Ascending aorta (tissue), 2 donors: ENCODE measurements around the gene TMEM208. TPM values are rescaled to one million over a fixed set of nuclear protein-coding genes. Genes with fewer than 3 reads are reported as not detected.

Experiments used
- DNase-seq, 2 donors: peaks; one replicate each; pipeline ENCODE4 v3.0.0-alpha.2; 2019; ENCODE audit warnings: low spot score in 2 of 2
- H3K27ac ChIP-seq, 2 donors: fragments of 200-600 bp; sonication (generic); one replicate each; pipeline ENCODE4 v1.5.1; 2016 to 2017; ENCODE audit warnings: mild to moderate bottlenecking in 1 of 2
- H3K27me3 ChIP-seq: fragments of 200-600 bp; sonication (generic); one replicate; pipeline ENCODE4 v1.5.1; 2017
- H3K36me3 ChIP-seq, 2 donors: fragments of 200-600 bp; sonication (generic); one replicate each; pipeline ENCODE4 v1.5.1; 2016
- H3K4me1 ChIP-seq, 2 donors: fragments of 200-600 bp; sonication (generic); one replicate each; pipeline ENCODE4 v1.5.1; 2016 to 2017; ENCODE audit warnings: mild to moderate bottlenecking in 1 of 2
- H3K4me3 ChIP-seq, 2 donors: fragments of 200-600 bp; sonication (generic); one replicate each; pipeline ENCODE4 v1.5.1; 2016 to 2017; ENCODE audit warnings: mild to moderate bottlenecking in 1 of 2
- H3K9me3 ChIP-seq, 2 donors: fragments of 200-600 bp; sonication (generic); one replicate each; pipeline ENCODE4 v1.5.1; 2016
- CTCF ChIP-seq, 3 experiments: fragments of 200-600 bp in 2 of 3; fragments of 450-650 bp in 1 of 3; sonication (generic) in 2 of 3; IDR thresholded peaks; one replicate each; pipeline ENCODE4 v1.5.1; 2016 to 2019; ENCODE audit warnings: antibody characterized with exemption in 3 of 3, mild to moderate bottlenecking in 1 of 3, moderate library complexity in 1 of 3
- intact Hi-C: fragments of 100-400 bp; cut with DNase I; formaldehyde crosslinking; loops from one replicate; pipeline ENCODE4 v1.15.1; 2023
- total RNA-seq: library from RNA; depleted of rRNA; stranded (reverse); fragments of >200 nt; gene quantifications from one replicate; pipeline ENCODE4 v1.1.0, GENCODE V29; 2016

Gene TMEM208
- total RNA-seq, 1 donor from 2014 or later = 8.3 TPM

GRCh38 chr16:67227567-67227921 is 614 bp downstream of the TMEM208 start:
- DNase-seq = no peak
- H3K9me3 ChIP-seq = no peaks in the 10 kb centered on the region
- H3K4me3 ChIP-seq = peak overlapping the region; percentile 87 to 96
- peak overlapping the region; percentile 80 to 88 for H3K27ac ChIP-seq
- peaks cover 6 to 15% of the 10 kb centered on the region in 2 donors for H3K4me1 ChIP-seq
- intact Hi-C loops = loop anchor here (1.0 to 2.0 kb wide), 2 partner anchors 20 to 35 kb away; partner anchors contain the start of genes E2F4 and FHOD1
- H3K36me3 ChIP-seq = peaks cover 39 to 45% of the 10 kb centered on the region in 2 donors
- TF ChIP-seq CTCF (IDR thresholded peaks at IDR 0.05) = no peak
- no peaks in the 10 kb centered on the region for H3K27me3 ChIP-seq

- no peak for TF ChIP-seq CTCF (IDR thresholded peaks at IDR 0.05)
- H3K4me1 ChIP-seq = peaks cover 6 to 15% of the 10 kb centered on the region in 2 donors
- no peaks in the 10 kb centered on the region for H3K27me3 ChIP-seq
- no peaks in the 10 kb centered on the region for H3K9me3 ChIP-seq
- DNase-seq = no peak
- intact Hi-C loops = no loop called here
- peak overlapping the region in 1 of 2 donors; percentile 87 for H3K4me3 ChIP-seq
- H3K36me3 ChIP-seq = peaks cover 39 to 48% of the 10 kb centered on the region in 2 donors
- H3K27ac ChIP-seq = no peak overlapping the region
These were observed 1.3 kb downstream of the TMEM208 start for GRCh38 chr16:67228034-67228785.

- Histone ChIP-seq H3K27ac (no peak overlapping the region), H3K36me3 (peaks cover 46 to 55% of the 10 kb centered on the region in 2 donors), H3K27me3 (no peaks in the 10 kb centered on the region), H3K9me3 (no peaks in the 10 kb centered on the region), H3K4me3 (no peak overlapping the region), H3K4me1 (peaks cover 6 to 15% of the 10 kb centered on the region in 2 donors)
- intact Hi-C loops = no loop called here
- no peak for DNase-seq
- TF ChIP-seq CTCF (IDR thresholded peaks at IDR 0.05) = no peak
These were observed 2.0 kb downstream of the TMEM208 start for GRCh38 chr16:67228905-67229304.

GRCh38 chr16:67229906-67230808 is 3.2 kb downstream of the TMEM208 start:
- no peak overlapping the region for H3K4me3 ChIP-seq
- peaks cover 6 to 15% of the 10 kb centered on the region in 2 donors for H3K4me1 ChIP-seq
- H3K9me3 ChIP-seq = no peaks in the 10 kb centered on the region
- no peak for TF ChIP-seq CTCF (IDR thresholded peaks at IDR 0.05)
- H3K27me3 ChIP-seq = no peaks in the 10 kb centered on the region
- H3K27ac ChIP-seq = no peak overlapping the region
- intact Hi-C loops = no loop called here
- H3K36me3 ChIP-seq = peaks cover 58 to 67% of the 10 kb centered on the region in 2 donors
- DNase-seq = no peak

- H3K9me3 ChIP-seq = no peaks in the 10 kb centered on the region
- H3K4me1 ChIP-seq = peaks cover 6 to 11% of the 10 kb centered on the region in 2 donors
- H3K27ac ChIP-seq = no peak overlapping the region
- intact Hi-C loops = no loop called here
- no peak for TF ChIP-seq CTCF (IDR thresholded peaks at IDR 0.05)
- no peak for DNase-seq
- H3K27me3 ChIP-seq = no peaks in the 10 kb centered on the region
- peaks cover 67 to 76% of the 10 kb centered on the region in 2 donors for H3K36me3 ChIP-seq
- H3K4me3 ChIP-seq = no peak overlapping the region
These were observed 4.1 kb downstream of the TMEM208 start for GRCh38 chr16:67230809-67231660.
